B cell (primary cell): ENCODE data around the gene FOXN4. TPM values are rescaled to one million over a fixed set of nuclear protein-coding genes. Genes with fewer than 3 reads are reported as not detected.

Experiments used
- ATAC-seq: fragments of 200-7000 bp; cut with Tn5 transposase; one replicate; pipeline ENCODE4 v1.10.0; 2021; ENCODE audit warnings: low read depth, mild to moderate bottlenecking, moderate number of reproducible peaks, moderate library complexity
- CTCF ChIA-PET: fragments of 350-600 bp; sonication (Branson Sonifier 250); formaldehyde crosslinking; loops from one replicate; lab custom pipeline; 2021; ENCODE audit warnings: antibody characterized with exemption, inconsistent platforms; lab: Charles Lee
- POLR2A ChIA-PET: fragments of 350-600 bp; sonication (Branson Sonifier 250); formaldehyde crosslinking; loops from one replicate; lab custom pipeline; 2021; ENCODE audit warnings: antibody characterized with exemption; lab: Charles Lee
- DNase-seq: peaks from one replicate; pipeline ENCODE4 v3.0.0; 2013
- H2AFZ ChIP-seq: 2 replicates; pipeline ENCODE4 v1.6.1; 2012; ENCODE audit warnings: mild to moderate bottlenecking, low read depth, low read length; ENCODE audit not compliant: insufficient read depth, poor library complexity, severe bottlenecking
- H3K27ac ChIP-seq, 2 donors: 1 replicate in 1 of 2; 2 replicates in 1 of 2; pipeline ENCODE4 v1.5.1; 2012 to 2013; ENCODE audit warnings: low read length in 2 of 2, mild to moderate bottlenecking in 2 of 2, moderate library complexity in 1 of 2
- H3K27me3 ChIP-seq, 4 experiments: fragments of 200-600 bp in 1 of 4; sonication (generic) in 1 of 4; replicated peaks in 1 of 4; 1 replicate in 2 of 4; 2 replicates in 2 of 4; pipeline versions ENCODE4 v1.6.1 to v1.7.0; 2013 to 2016; ENCODE audit warnings: low read length in 3 of 4, mild to moderate bottlenecking in 2 of 4, mixed read lengths in 1 of 4, moderate library complexity in 1 of 4; ENCODE audit not compliant: insufficient read depth in 4 of 4, control insufficient read depth in 3 of 4; ENCODE audit errors: control extremely low read depth in 1 of 4
- H3K36me3 ChIP-seq, 2 experiments: replicated peaks in 1 of 2; 1 replicate in 1 of 2; 2 replicates in 1 of 2; pipeline versions ENCODE4 v1.6.1 to v1.7.1; 2013; ENCODE audit warnings: low read length in 1 of 2; ENCODE audit not compliant: insufficient read depth in 2 of 2, control insufficient read depth in 1 of 2; ENCODE audit errors: control extremely low read depth in 1 of 2, extremely low read depth in 1 of 2
- H3K4me1 ChIP-seq, 2 donors: fragments of 200-600 bp in 1 of 2; sonication (generic) in 1 of 2; 1 replicate in 1 of 2; 2 replicates in 1 of 2; pipeline versions ENCODE4 v1.5.1 to v1.6.1; 2013 to 2017; ENCODE audit warnings: low read length in 2 of 2; ENCODE audit not compliant: control insufficient read depth in 2 of 2, insufficient read depth in 2 of 2
- H3K4me2 ChIP-seq: replicated peaks from 2 replicates; pipeline ENCODE3; 2012; ENCODE audit warnings: mild to moderate bottlenecking, low read depth, low read length; ENCODE audit not compliant: poor library complexity, severe bottlenecking
- H3K4me3 ChIP-seq, 5 experiments: fragments of 200-600 bp in 1 of 5; sonication (generic) in 1 of 5; 1 replicate in 3 of 5; 2 replicates in 2 of 5; pipeline versions ENCODE4 v1.5.1 to v1.7.0; 2011 to 2016; ENCODE audit warnings: low read length in 4 of 5, mild to moderate bottlenecking in 4 of 5, low read depth in 2 of 5, control low read depth in 1 of 5, moderate library complexity in 1 of 5; ENCODE audit not compliant: insufficient read depth in 1 of 5; ENCODE audit errors: control extremely low read depth in 1 of 5, extremely low read depth in 1 of 5
- H3K79me2 ChIP-seq: fragments of 200-600 bp; sonication (generic); one replicate; pipeline ENCODE4 v1.6.0; 2016; ENCODE audit warnings: low read length; ENCODE audit not compliant: control insufficient read depth, insufficient read depth
- H3K9ac ChIP-seq: fragments of 200-600 bp; sonication (generic); 2 replicates; pipeline ENCODE4 v1.6.1; 2017; ENCODE audit warnings: mild to moderate bottlenecking, low read length, moderate library complexity
- H3K9me3 ChIP-seq, 3 donors: one replicate each; pipeline versions ENCODE4 v1.6.1 to v1.7.1; 2013; ENCODE audit warnings: low read length in 2 of 3; ENCODE audit not compliant: control insufficient read depth in 2 of 3, insufficient read depth in 1 of 3; ENCODE audit errors: control extremely low read depth in 1 of 3
- H4K20me1 ChIP-seq: 2 replicates; pipeline ENCODE4 v1.6.0; 2012; ENCODE audit warnings: mild to moderate bottlenecking, low read length; ENCODE audit not compliant: insufficient read depth, control insufficient read depth, poor library complexity, severe bottlenecking
- H3K27ac Mint-ChIP-seq: one replicate; pipeline ENCODE4 v1.8.0; 2021; ENCODE audit warnings: mixed read lengths
- H3K27me3 Mint-ChIP-seq: one replicate; pipeline ENCODE4 v1.8.0; 2021; ENCODE audit warnings: mixed read lengths
- H3K4me1 Mint-ChIP-seq: one replicate; pipeline ENCODE4 v1.8.0; 2021; ENCODE audit warnings: mixed read lengths
- H3K4me3 Mint-ChIP-seq: one replicate; pipeline ENCODE4 v1.8.0; 2021; ENCODE audit warnings: mixed read lengths
- H3K9me3 Mint-ChIP-seq: one replicate; pipeline ENCODE4 v1.8.0; 2022; ENCODE audit warnings: mixed read lengths; ENCODE audit not compliant: insufficient read depth
- CTCF ChIP-seq: fragments of 200-600 bp; IDR thresholded peaks from one replicate; pipeline ENCODE4 v1.8.0; 2022; ENCODE audit warnings: antibody characterized with exemption, mild to moderate bottlenecking
- EZH2 ChIP-seq: IDR thresholded peaks from 2 replicates; pipeline ENCODE4 v1.6.1; 2012; ENCODE audit warnings: borderline replicate concordance, low read depth, mild to moderate bottlenecking, moderate library complexity, low read length; ENCODE audit not compliant: insufficient read depth, poor library complexity, severe bottlenecking
- WGBS: methylation state at CpG from one replicate; pipeline ENCODE4 v1.1.5; 2013; ENCODE audit warnings: missing lambda C conversion rate; ENCODE audit not compliant: insufficient coverage; 5-methylcytosine and 5-hydroxymethylcytosine counted together
- intact Hi-C: fragments of 100-400 bp; cut with micrococcal nuclease; formaldehyde crosslinking; loops from one replicate; pipeline ENCODE4 v1.10.0; 2022
- polyA plus RNA-seq: library from polyadenylated mRNA; depleted of rRNA; stranded (reverse); fragments of >200 nt; gene quantifications from 2 replicates; pipeline ENCODE4 v1.2.3, GENCODE V29; 2012
- total RNA-seq, 2 donors: library from RNA; stranded (reverse); fragments of 120-200 nt in 1 of 2; gene quantifications; 1 replicate in 1 of 2; 2 replicates in 1 of 2; pipeline versions ENCODE4 v1.2.3 to v1.2.4, GENCODE V29; 2013 to 2022

Gene FOXN4
- total and polyA plus RNA-seq, 2 donors (not counting 1 experiment from before 2014, with no cell fraction given) = not detected

- Histone ChIP-seq H3K36me3 (no peaks in the 10 kb centered on the region), H3K9me3 (peaks cover 0 to 13% (median 0%) of the 10 kb centered on the region in 3 donors), H3K27me3 (no peaks in the 10 kb centered on the region), H3K9ac (no peak overlapping the region), H2AFZ (no peak overlapping the region), H3K79me2 (no peaks in the 10 kb centered on the region), H3K4me3 (no peak overlapping the region), H4K20me1 (no peaks in the 10 kb centered on the region), H3K27ac (no peak overlapping the region), H3K4me2 (no peak overlapping the region), H3K4me1 (no peaks in the 10 kb centered on the region)
- Mint-ChIP-seq H3K9me3 (no peaks in the 10 kb centered on the region), H3K27me3 (peaks cover 3% of the 10 kb centered on the region), H3K4me1 (no peaks in the 10 kb centered on the region), H3K27ac (no peak overlapping the region), H3K4me3 (no peak overlapping the region)
- ChIA-PET POLR2A (no interaction called here), CTCF (interaction anchor here (0.7 kb wide), 1 partner anchor 109 kb away, joined by 3 read pairs; no protein-coding TSS in a partner anchor)
- ATAC-seq = no peak
- 95% methylated on average over 17 of the region's 17 CpGs for WGBS
- TF ChIP-seq CTCF (no peak), EZH2 (no peak)
- intact Hi-C loops = no loop called here
- no peak for DNase-seq
Measured at GRCh38 chr12:109281452-109281851, 27.6 kb downstream of the FOXN4 start.

GRCh38 chr12:109279525-109279924 lies 29.6 kb downstream of the FOXN4 start:
- no peak for TF ChIP-seq CTCF
- TF ChIP-seq EZH2 = no peak
- peaks cover 0 to 4% (median 0%) of the 10 kb centered on the region in 3 donors for H3K9me3 ChIP-seq
- POLR2A ChIA-PET = no interaction called here

More at GRCh38 chr12:109279525-109279924, 29.6 kb downstream of the FOXN4 start:
- H3K9ac ChIP-seq = no peak overlapping the region
- intact Hi-C loops = no loop called here
- H3K4me3 ChIP-seq = no peak overlapping the region
- CTCF ChIA-PET = no interaction called here
- no peaks in the 10 kb centered on the region for H3K27me3 ChIP-seq
- H3K79me2 ChIP-seq = no peaks in the 10 kb centered on the region
- WGBS = 92% methylated on average over 13 of the region's 13 CpGs
- H3K9me3 Mint-ChIP-seq = no peaks in the 10 kb centered on the region
- H3K27ac Mint-ChIP-seq = no peak overlapping the region
- H3K36me3 ChIP-seq = no peaks in the 10 kb centered on the region
- H3K4me3 Mint-ChIP-seq = no peak overlapping the region
- H3K27me3 Mint-ChIP-seq = peaks cover 13% of the 10 kb centered on the region
- H3K27ac ChIP-seq = no peak overlapping the region
- ATAC-seq (no peak), DNase-seq (no peak)
- H3K4me1 ChIP-seq = no peaks in the 10 kb centered on the region
- H2AFZ ChIP-seq = no peak overlapping the region
- no peak overlapping the region for H3K4me2 ChIP-seq
- H3K4me1 Mint-ChIP-seq = no peaks in the 10 kb centered on the region
- no peaks in the 10 kb centered on the region for H4K20me1 ChIP-seq
